Mucosa of descending colon (tissue), 3 donors: ENCODE measurements around the gene SULT2B1. TPM values are rescaled to one million over a fixed set of nuclear protein-coding genes. Genes with fewer than 3 reads are reported as not detected.

Experiments
- ATAC-seq: fragments of 200-7000 bp; cut with Tn5 transposase; one replicate; pipeline ENCODE4 v1.9.1; 2020; ENCODE audit warnings: mild to moderate bottlenecking, moderate library complexity
- DNase-seq, 3 donors: peaks; one replicate each; pipeline ENCODE4 v3.0.0-alpha.2; 2020
- H3K36me3 ChIP-seq: fragments of 200-600 bp; one replicate; pipeline ENCODE4 v1.8.0; 2021; ENCODE audit warnings: low read depth, mild to moderate bottlenecking
- H3K4me1 ChIP-seq: fragments of 200-600 bp; one replicate; pipeline ENCODE4 v1.8.0; 2021; ENCODE audit warnings: low read depth, mild to moderate bottlenecking
- H3K4me3 ChIP-seq: fragments of 200-600 bp; one replicate; pipeline ENCODE4 v1.8.0; 2021; ENCODE audit warnings: mild to moderate bottlenecking
- H3K9me3 ChIP-seq: fragments of 200-600 bp; one replicate; pipeline ENCODE4 v1.8.0; 2021; ENCODE audit warnings: mild to moderate bottlenecking
- CTCF ChIP-seq: fragments of 200-600 bp; IDR thresholded peaks from one replicate; pipeline ENCODE4 v1.8.0; 2022; ENCODE audit warnings: antibody characterized with exemption, mild to moderate bottlenecking
- intact Hi-C, 2 donors: fragments of 100-400 bp; cut with DNase I in 1 of 2; cut with micrococcal nuclease in 1 of 2; formaldehyde crosslinking; loops; one replicate each; pipeline versions ENCODE4 v1.11.0 to v1.11.1; 2022; cut with DNase I, micrococcal nuclease
- long read RNA-seq, 2 donors: library from polyadenylated mRNA; unstranded; transcript quantifications; one replicate each; pipeline ENCODE4 v2.0.0, GENCODE V29; 2019 to 2021
- total RNA-seq, 3 donors: library from RNA; stranded (reverse); fragmentation: NEBNext Ultra II Directional in 2 of 3; extraction: Animal tissue kit (Norgen Biotek cat#: 25700) in 2 of 3; gene quantifications; one replicate each; pipeline versions ENCODE4 v1.2.1 to v1.2.4, GENCODE V29; 2021 to 2023
- donor health status: DM: no; HTN: no; CAD: no; lungs with moderate emphysema.
- donor health status: DM: no; HTN: no; CAD: no.
- donor health status: DM: no; HTN: yes; CAD: no.

The SULT2B1 gene
- total RNA-seq = 1 to 10 TPM in 2 of 3 donors, under 1 TPM in 1; 0.51 to 3.1 (median 1.1) TPM
- long read RNA-seq, donor 1, partial matches to known transcripts = 0 of 1 reads
- long read RNA-seq, donor 1, other reads (novel, unspliced or antisense) = 0 of 1 reads
- long read RNA-seq, donor 2, partial matches to known transcripts = 0 of 1 reads
- long read RNA-seq, donor 2, other reads (novel, unspliced or antisense) = 0 of 1 reads

- DNase-seq (peak; percentile 88 to 92 (median 89)), ATAC-seq (peak; percentile 97)
- H3K4me3 ChIP-seq = no peak within 1 kb of the TSS
- H3K36me3 ChIP-seq = no peaks in the 10 kb centered on the region
- TF ChIP-seq CTCF = no peak
- H3K4me1 ChIP-seq = peaks cover 20% of the 10 kb centered on the region
- no peaks in the 10 kb centered on the region for H3K9me3 ChIP-seq
- intact Hi-C loops = no loop called here
These were observed at the start of gene SULT2B1 for GRCh38 chr19:48551437-48552302. Gene SULT2B1, plus strand, starts transcription at chr19:48552172. Its CDS starts 81 bp downstream, at chr19:48552253.

GRCh38 chr19:48502350-48503018 lies 49.5 kb upstream of the SULT2B1 start:
- no peak for ATAC-seq
- Histone ChIP-seq H3K9me3 (no peaks in the 10 kb centered on the region), H3K4me1 (peaks cover 7% of the 10 kb centered on the region), H3K4me3 (no peak overlapping the region), H3K36me3 (no peaks in the 10 kb centered on the region)
- intact Hi-C loops = no loop called here
- TF ChIP-seq CTCF = no peak
- DNase-seq = peak in 1 of 3 donors; percentile 89

GRCh38 chr19:48506138-48506733 lies 45.7 kb upstream of the SULT2B1 start:
- ATAC-seq = peak; percentile 29
- Histone ChIP-seq H3K4me3 (no peak overlapping the region), H3K36me3 (no peaks in the 10 kb centered on the region), H3K9me3 (no peaks in the 10 kb centered on the region), H3K4me1 (peaks cover 2% of the 10 kb centered on the region)
- TF ChIP-seq CTCF = no peak
- no peak for DNase-seq
- intact Hi-C loops = loop anchor here in 1 of 2 donors (5.0 kb wide), 1 partner anchor 76 kb away; no protein-coding TSS in a partner anchor

DNA sequence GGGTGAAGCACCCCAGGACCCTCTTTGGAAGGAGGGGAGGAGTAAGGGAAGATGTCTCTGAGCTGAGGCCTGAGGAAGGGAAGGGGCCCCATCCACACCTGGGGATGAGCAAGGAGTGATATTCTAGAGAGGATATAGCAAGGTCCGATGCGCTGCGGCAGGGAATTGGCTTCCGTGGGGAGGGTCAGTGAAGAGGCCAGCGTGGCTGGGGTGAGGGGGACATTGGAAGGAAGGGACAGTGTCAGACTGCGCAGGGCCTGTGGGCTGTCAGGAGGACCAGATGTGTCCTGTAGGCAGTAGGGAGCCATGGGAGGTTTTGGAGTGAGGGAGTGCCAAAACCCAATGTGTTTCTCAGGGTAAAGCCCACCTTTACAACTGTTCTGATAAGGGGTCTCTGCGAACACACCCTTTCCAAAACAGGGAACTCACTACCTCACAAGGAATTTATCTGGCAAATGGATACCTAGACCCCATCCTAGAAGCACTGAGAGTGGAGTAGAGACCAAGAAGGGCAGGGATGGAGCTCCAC lies 44.0 kb upstream of the SULT2B1 start:
- no peak for TF ChIP-seq CTCF
- Histone ChIP-seq H3K36me3 (no peaks in the 10 kb centered on the region), H3K9me3 (no peaks in the 10 kb centered on the region), H3K4me3 (no peak overlapping the region), H3K4me1 (no peaks in the 10 kb centered on the region)
- no peak for ATAC-seq
- DNase-seq = no peak
- intact Hi-C loops = loop anchor here in 1 of 2 donors (5.0 kb wide), 1 partner anchor 74 kb away; no protein-coding TSS in a partner anchor
